ENCODE measurements around the gene WSCD1. TPM values are rescaled to one million over a fixed set of nuclear protein-coding genes. Genes with fewer than 3 reads are reported as not detected.

The WSCD1 gene
- total RNA-seq, 4 donors from 2014 or later = 2.1 to 9.5 (median 7.0) TPM

DNA sequence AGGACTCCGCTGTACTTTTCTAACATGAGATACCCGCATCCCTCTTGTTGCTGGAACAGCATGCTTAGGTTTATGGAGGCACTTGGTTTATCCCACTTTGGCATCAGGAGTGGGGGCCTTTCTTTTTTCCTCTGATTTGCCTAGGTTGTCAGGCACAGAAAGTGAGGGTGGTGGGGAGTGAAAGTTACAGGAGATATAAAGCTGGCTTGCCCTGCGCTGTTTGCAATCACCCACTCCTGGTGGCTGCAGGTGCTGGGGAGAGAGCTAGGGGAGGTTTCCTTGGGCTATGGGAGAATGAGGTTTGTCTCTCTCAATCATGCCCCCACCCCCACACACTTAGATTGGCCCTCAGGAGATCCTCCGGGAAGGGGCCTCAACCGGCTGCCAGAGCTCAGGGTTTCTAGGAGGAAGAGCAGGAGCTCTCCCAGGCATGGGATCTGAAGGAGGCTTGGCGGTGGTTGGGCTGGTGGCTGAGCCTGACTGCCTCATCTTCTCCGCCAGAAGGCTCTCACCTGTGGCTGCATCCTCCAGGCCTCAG is 1.4 kb downstream of the WSCD1 start:
- no peak overlapping the region for H3K27ac ChIP-seq
- intact Hi-C loops (cut with DNase I) = no loop called here

DNA sequence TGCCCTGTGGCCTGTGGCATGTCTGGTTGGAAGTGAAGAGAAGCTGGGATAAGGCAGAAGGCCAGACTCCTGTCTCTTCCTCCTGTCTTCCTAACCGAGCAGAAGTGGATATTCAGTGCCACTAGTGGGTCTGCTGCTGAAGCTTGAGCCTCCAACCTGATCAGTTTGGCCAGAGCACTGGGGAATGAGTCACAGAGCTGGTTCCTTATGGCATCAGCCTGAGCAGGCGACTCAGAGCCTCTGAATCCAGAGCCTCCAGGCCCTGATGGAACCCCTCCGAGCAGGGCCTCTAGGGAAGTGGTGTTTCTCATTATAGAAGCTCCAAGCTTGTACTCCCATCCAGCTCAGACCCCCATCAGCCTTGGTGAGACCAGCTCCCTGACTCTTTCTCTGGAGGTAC is 2.0 kb downstream of the WSCD1 start:
- no peak for DNase-seq
- no peaks in the 10 kb centered on the region for H3K36me3 ChIP-seq
- peaks cover 7 to 13% of the 10 kb centered on the region in 2 donors for H3K4me1 ChIP-seq
- no peak overlapping the region for H3K27ac ChIP-seq
- H3K4me3 ChIP-seq (replicated peaks in 1 of 3) = no peak overlapping the region
- no peaks in the 10 kb centered on the region for H3K27me3 ChIP-seq
- no peaks in the 10 kb centered on the region for H3K9me3 ChIP-seq
- 89 to 96% methylated on average over 3 of the region's 3 CpGs for WGBS, 2 donors
- no peak for TF ChIP-seq POLR2A (IDR thresholded peaks at IDR 0.05)
- TF ChIP-seq, protein P1, sequence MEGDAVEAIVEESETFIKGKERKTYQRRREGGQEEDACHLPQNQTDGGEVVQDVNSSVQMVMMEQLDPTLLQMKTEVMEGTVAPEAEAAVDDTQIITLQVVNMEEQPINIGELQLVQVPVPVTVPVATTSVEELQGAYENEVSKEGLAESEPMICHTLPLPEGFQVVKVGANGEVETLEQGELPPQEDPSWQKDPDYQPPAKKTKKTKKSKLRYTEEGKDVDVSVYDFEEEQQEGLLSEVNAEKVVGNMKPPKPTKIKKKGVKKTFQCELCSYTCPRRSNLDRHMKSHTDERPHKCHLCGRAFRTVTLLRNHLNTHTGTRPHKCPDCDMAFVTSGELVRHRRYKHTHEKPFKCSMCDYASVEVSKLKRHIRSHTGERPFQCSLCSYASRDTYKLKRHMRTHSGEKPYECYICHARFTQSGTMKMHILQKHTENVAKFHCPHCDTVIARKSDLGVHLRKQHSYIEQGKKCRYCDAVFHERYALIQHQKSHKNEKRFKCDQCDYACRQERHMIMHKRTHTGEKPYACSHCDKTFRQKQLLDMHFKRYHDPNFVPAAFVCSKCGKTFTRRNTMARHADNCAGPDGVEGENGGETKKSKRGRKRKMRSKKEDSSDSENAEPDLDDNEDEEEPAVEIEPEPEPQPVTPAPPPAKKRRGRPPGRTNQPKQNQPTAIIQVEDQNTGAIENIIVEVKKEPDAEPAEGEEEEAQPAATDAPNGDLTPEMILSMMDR (IDR thresholded peaks at IDR 0.05) = no peak
- intact Hi-C loops (cut with DNase I) = no loop called here

More for the DNA sequence above, 1.4 kb downstream of the WSCD1 start:
- Histone ChIP-seq H3K36me3 (no peaks in the 10 kb centered on the region), H3K4me3 (replicated peaks in 1 of 3) (peak overlapping the region in 1 of 3 donors; percentile 55), H3K4me1 (peaks cover 7 to 13% of the 10 kb centered on the region in 2 donors), H3K27me3 (no peaks in the 10 kb centered on the region), H3K9me3 (no peaks in the 10 kb centered on the region)
- no peak for DNase-seq
- no peak for TF ChIP-seq POLR2A (IDR thresholded peaks at IDR 0.05)
- TF ChIP-seq, protein P1 (IDR thresholded peaks at IDR 0.05) = no peak
- WGBS, 2 donors = 67 to 75% methylated on average over 3 to 7 of the region's 7 CpGs

DNA sequence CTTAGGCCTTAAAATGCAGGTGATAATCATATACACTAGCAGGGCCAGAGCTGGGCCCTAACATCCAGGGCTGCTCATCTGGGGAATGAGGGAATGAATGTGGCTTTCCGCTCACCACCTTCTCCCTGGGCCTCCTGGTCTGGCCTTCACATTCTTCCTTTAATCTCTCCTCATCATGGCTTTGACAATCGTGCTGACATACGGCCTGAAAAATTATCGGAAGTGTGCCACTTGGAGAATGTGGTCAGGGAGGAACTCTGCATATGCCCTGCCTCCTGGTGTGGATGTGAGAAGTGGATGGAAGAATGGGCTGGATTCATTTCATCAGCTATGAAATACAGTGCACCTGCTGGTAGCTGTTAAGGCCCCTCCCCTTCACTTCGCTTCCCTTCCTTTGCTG is 2.4 kb downstream of the WSCD1 start:
- Histone ChIP-seq H3K9me3 (no peaks in the 10 kb centered on the region), H3K4me1 (peaks cover 7 to 13% of the 10 kb centered on the region in 2 donors), H3K27ac (no peak overlapping the region), H3K4me3 (replicated peaks in 1 of 3) (no peak overlapping the region), H3K36me3 (no peaks in the 10 kb centered on the region), H3K27me3 (no peaks in the 10 kb centered on the region)
- no peak for TF ChIP-seq POLR2A (IDR thresholded peaks at IDR 0.05)
- DNase-seq = no peak
- intact Hi-C loops (cut with DNase I) = no loop called here
- 74 to 88% methylated on average over 5 of the region's 5 CpGs for WGBS, 2 donors

DNA sequence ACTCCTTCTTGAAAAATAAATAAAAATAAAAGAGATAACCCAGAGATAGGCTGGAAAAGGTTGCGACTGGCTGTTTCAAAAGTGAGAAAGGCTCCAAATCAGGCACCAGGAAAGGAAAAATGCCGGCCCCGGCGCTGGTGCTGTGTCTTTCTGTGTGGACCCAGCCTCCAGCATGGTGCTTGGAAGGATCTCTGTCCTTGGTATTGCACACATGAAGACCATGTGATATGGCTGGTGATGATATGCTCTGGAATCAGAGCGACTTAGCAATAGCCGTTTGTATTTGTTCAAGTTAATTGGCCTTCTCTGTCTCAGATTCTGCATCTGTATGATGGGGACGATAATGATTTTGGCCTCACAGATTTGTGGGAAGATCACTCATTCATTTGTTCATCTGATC is 3.4 kb downstream of the WSCD1 start:
- intact Hi-C loops (cut with DNase I) = no loop called here
- Histone ChIP-seq H3K4me1 (peaks cover 7 to 13% of the 10 kb centered on the region in 2 donors), H3K36me3 (no peaks in the 10 kb centered on the region), H3K9me3 (no peaks in the 10 kb centered on the region), H3K27me3 (no peaks in the 10 kb centered on the region), H3K4me3 (replicated peaks in 1 of 3) (no peak overlapping the region), H3K27ac (no peak overlapping the region)
- no peak for DNase-seq
- 93 to 94% methylated on average over 7 of the region's 7 CpGs for WGBS, 2 donors
- TF ChIP-seq POLR2A (IDR thresholded peaks at IDR 0.05) = no peak
- TF ChIP-seq, protein P1 (IDR thresholded peaks at IDR 0.05) = no peak

DNA sequence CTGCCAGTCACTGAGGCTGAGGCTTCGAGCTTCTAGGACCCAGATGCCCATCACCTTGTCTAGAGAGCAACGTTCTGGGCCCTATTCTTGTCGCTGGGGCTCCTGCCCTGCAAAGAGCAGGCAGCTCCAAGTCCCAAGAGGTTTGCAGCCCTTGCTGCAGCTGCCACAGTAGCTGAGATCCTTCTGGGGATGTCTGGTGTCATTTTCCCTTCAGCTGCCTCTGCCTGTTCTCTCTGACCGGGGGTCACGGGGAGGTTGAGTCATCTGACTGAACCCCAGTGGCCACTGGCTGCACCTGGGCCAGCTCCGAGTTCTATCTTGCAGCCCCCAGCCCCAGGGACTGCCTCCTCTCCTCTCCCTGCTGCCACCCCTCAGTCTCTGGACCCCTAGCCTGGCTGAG is 4.9 kb downstream of the WSCD1 start:
- no peaks in the 10 kb centered on the region for H3K27me3 ChIP-seq
- WGBS, 2 donors = 88% methylated on average over 5 to 6 of the region's 6 CpGs
- peaks cover 4 to 6% of the 10 kb centered on the region in 2 donors for H3K4me1 ChIP-seq
- no peaks in the 10 kb centered on the region for H3K9me3 ChIP-seq
- H3K4me3 ChIP-seq (replicated peaks in 1 of 3) = no peak overlapping the region
- intact Hi-C loops (cut with DNase I) = no loop called here
- TF ChIP-seq, protein P1 (IDR thresholded peaks at IDR 0.05) = no peak
- TF ChIP-seq POLR2A (IDR thresholded peaks at IDR 0.05) = no peak
- H3K36me3 ChIP-seq = no peaks in the 10 kb centered on the region
- H3K27ac ChIP-seq = no peak overlapping the region
- no peak for DNase-seq
